Activated naive CD4-positive, alpha-beta T cell treated with anti-CD3 and anti-CD28 coated beads, Interleukin-2, amount 10 ng/mL, durations not matched to agents 7 days and 5 days (primary cell): ENCODE data around the gene CUBN.

Experiments used
- CTCF ChIA-PET: fragments of 350-600 bp; sonication (Branson Sonifier 250); formaldehyde crosslinking; loops from one replicate; lab custom pipeline; 2021; ENCODE audit warnings: antibody characterized with exemption; lab: Charles Lee
- DNase-seq: peaks from one replicate; pipeline ENCODE4 v3.0.0-alpha.2; 2020
- H3K27ac Mint-ChIP-seq: one replicate; pipeline ENCODE4 v1.8.0; 2021; ENCODE audit warnings: mild to moderate bottlenecking, moderate library complexity, mixed read lengths
- H3K27me3 Mint-ChIP-seq: one replicate; pipeline ENCODE4 v1.8.0; 2021; ENCODE audit warnings: mild to moderate bottlenecking, mixed read lengths
- H3K36me3 Mint-ChIP-seq: one replicate; pipeline ENCODE4 v1.8.0; 2021; ENCODE audit warnings: mixed read lengths
- H3K4me1 Mint-ChIP-seq: one replicate; pipeline ENCODE4 v1.8.0; 2021; ENCODE audit warnings: mixed read lengths
- H3K4me3 Mint-ChIP-seq: one replicate; pipeline ENCODE4 v1.8.0; 2021; ENCODE audit warnings: mild to moderate bottlenecking, moderate library complexity, mixed read lengths
- H3K9me3 Mint-ChIP-seq: one replicate; pipeline ENCODE4 v1.8.0; 2021; ENCODE audit warnings: mixed read lengths

The CUBN gene

GRCh38 chr10:17153321-17153720, 23.7 kb upstream of the CUBN start:
- Mint-ChIP-seq H3K4me1 (no peaks in the 10 kb centered on the region), H3K36me3 (peaks cover 4% of the 10 kb centered on the region), H3K9me3 (no peaks in the 10 kb centered on the region), H3K27me3 (no peaks in the 10 kb centered on the region), H3K4me3 (no peak overlapping the region), H3K27ac (no peak overlapping the region)
- no peak for DNase-seq
- CTCF ChIA-PET, result interaction anchor here (0.6 kb wide), 1 partner anchor 464 kb away, joined by 4 read pairs; no protein-coding TSS in a partner anchor

- H3K36me3 Mint-ChIP-seq, result peaks cover 7% of the 10 kb centered on the region
- no peak overlapping the region for H3K4me3 Mint-ChIP-seq
- no peak for DNase-seq
- H3K9me3 Mint-ChIP-seq, result no peaks in the 10 kb centered on the region
- CTCF ChIA-PET, result interaction anchor here (0.7 kb wide), 1 partner anchor 64 kb away, joined by 3 read pairs; no protein-coding TSS in a partner anchor
- no peaks in the 10 kb centered on the region for H3K4me1 Mint-ChIP-seq
- H3K27me3 Mint-ChIP-seq, result no peaks in the 10 kb centered on the region
- H3K27ac Mint-ChIP-seq, result no peak overlapping the region
Observed at GRCh38 chr10:17151716-17152115, 22.1 kb upstream of the CUBN start.

DNA sequence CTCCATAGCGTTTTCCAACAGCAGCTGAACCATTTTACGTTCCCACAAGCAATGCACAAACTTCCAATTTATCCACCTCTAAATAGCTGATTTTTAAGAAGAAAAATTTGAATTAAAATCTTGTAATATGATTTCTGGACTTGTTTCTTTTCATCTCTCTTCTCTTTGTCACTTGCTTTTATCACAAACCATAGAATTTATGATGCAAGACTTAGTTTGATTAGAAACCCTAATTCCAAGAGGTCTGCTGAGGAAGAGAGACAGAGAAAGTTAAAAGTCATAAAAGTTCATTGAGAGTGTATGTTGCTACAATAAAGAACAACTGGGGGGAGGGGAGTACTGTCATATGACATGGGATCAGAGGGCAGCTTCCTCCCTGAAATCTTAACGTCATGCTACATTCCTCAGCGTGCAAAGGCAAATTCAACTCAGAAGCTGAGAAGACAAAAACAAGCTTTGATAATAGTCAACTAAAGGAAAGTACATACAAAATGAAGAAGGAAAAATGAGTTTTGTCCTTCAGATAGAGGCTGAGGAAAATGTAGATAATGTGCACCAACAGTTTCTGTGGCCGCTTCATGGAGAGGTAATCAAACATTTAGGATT, 18.4 kb upstream of the CUBN start:
- no peaks in the 10 kb centered on the region for H3K27me3 Mint-ChIP-seq

DNA sequence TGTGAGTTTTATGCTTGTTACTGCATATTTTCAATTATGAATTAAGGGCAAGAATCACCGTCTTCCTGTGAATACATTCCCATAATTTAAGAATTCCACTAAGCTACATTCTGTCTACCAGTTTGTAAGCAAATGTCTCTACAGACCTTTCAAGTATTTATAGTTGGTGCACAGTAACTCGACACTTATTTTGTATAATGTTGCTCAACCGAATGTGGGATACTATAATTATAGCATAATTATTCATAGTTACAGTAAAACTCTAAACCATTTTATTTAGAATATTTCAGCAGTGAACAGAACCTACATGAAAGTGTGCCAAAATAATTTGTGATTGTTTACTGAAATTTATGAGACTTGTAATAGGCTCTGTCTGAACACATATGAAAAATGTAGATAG, 17.3 kb upstream of the CUBN start:
- H3K4me3 Mint-ChIP-seq, result no peak overlapping the region
- no peaks in the 10 kb centered on the region for H3K9me3 Mint-ChIP-seq
- no peak for DNase-seq
- no peaks in the 10 kb centered on the region for H3K27me3 Mint-ChIP-seq
- H3K36me3 Mint-ChIP-seq, result peaks cover 9% of the 10 kb centered on the region
- CTCF ChIA-PET, result no interaction called here
- H3K4me1 Mint-ChIP-seq, result peaks cover 19% of the 10 kb centered on the region
- H3K27ac Mint-ChIP-seq, result no peak overlapping the region

More for the DNA sequence above, 18.4 kb upstream of the CUBN start:
- CTCF ChIA-PET, result no interaction called here
- Mint-ChIP-seq H3K36me3 (peaks cover 8% of the 10 kb centered on the region), H3K4me1 (peaks cover 19% of the 10 kb centered on the region), H3K9me3 (no peaks in the 10 kb centered on the region), H3K27ac (no peak overlapping the region), H3K4me3 (no peak overlapping the region)
- no peak for DNase-seq

DNA sequence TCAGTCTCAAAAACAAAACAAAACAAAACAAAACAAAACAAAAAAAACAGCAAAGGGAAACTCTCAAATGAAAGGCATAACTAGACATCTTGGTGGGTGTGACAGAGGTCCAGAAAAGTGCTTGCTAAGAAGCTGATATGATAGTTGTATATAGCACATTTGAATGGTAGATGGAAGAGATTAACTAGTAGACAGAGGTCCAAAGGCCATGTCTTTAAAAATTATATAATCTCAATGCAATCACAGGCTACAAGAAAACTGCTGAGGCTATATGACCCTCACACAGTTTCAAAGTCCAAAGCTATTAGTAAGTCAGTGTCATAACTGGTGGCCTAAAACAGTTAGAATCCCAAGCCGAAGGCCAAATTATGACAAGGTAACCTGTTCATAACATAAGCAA, 15.6 kb upstream of the CUBN start:
- Mint-ChIP-seq H3K4me3 (no peak overlapping the region), H3K27ac (peak overlapping the region; percentile 20)
- CTCF ChIA-PET, result no interaction called here

GRCh38 chr10:17144757-17145156, 15.1 kb upstream of the CUBN start:
- CTCF ChIA-PET, result no interaction called here
- Mint-ChIP-seq H3K4me3 (no peak overlapping the region), H3K4me1 (peaks cover 24% of the 10 kb centered on the region), H3K27me3 (no peaks in the 10 kb centered on the region), H3K27ac (peak overlapping the region; percentile 20), H3K9me3 (no peaks in the 10 kb centered on the region), H3K36me3 (peaks cover 10% of the 10 kb centered on the region)
- DNase-seq, result peak; percentile 62

More for the DNA sequence above, 15.6 kb upstream of the CUBN start:
- no peak for DNase-seq
- H3K9me3 Mint-ChIP-seq, result no peaks in the 10 kb centered on the region
- H3K27me3 Mint-ChIP-seq, result no peaks in the 10 kb centered on the region
- H3K4me1 Mint-ChIP-seq, result peaks cover 24% of the 10 kb centered on the region
- peaks cover 10% of the 10 kb centered on the region for H3K36me3 Mint-ChIP-seq

- H3K9me3 Mint-ChIP-seq, result no peaks in the 10 kb centered on the region
- no peak for DNase-seq
- no peaks in the 10 kb centered on the region for H3K27me3 Mint-ChIP-seq
- H3K27ac Mint-ChIP-seq, result no peak overlapping the region
- no peak overlapping the region for H3K4me3 Mint-ChIP-seq
- CTCF ChIA-PET, result no interaction called here
- H3K36me3 Mint-ChIP-seq, result peaks cover 10% of the 10 kb centered on the region
- H3K4me1 Mint-ChIP-seq, result peaks cover 24% of the 10 kb centered on the region
Observed at GRCh38 chr10:17144032-17144431, 14.4 kb upstream of the CUBN start.

DNA sequence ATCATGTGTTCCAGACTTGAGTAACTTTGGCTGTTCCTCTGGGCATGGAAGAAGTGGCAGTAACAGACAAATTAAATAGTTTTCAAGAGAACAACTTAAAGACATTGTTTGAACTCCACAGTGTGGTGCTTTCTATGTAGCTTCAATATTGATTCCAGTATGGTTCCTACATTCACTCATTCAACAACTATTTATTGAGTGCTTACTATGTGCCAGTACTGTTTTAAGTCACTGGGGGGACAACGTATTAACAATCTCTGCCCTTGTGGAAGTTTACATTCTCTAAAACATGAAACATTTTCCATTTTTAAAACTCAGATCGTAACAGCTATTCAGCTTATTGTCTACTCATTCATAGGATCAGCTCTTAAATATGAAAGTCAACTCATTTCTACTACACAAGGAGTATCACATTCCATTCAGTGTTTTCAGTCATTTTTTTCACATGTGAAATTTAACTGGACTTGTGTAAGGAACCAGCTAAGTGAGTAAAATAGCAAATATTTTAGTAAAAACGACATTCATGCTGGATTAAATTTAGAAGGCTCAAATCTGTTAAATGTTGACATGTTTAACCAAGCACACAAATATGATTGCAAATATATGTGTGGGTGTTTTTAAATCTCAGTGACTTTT, 13.6 kb upstream of the CUBN start:
- no peaks in the 10 kb centered on the region for H3K27me3 Mint-ChIP-seq
- peaks cover 24% of the 10 kb centered on the region for H3K4me1 Mint-ChIP-seq
- H3K27ac Mint-ChIP-seq, result no peak overlapping the region
- CTCF ChIA-PET, result no interaction called here
- H3K4me3 Mint-ChIP-seq, result no peak overlapping the region
- H3K9me3 Mint-ChIP-seq, result no peaks in the 10 kb centered on the region
- DNase-seq, result no peak
- H3K36me3 Mint-ChIP-seq, result peaks cover 10% of the 10 kb centered on the region

DNA sequence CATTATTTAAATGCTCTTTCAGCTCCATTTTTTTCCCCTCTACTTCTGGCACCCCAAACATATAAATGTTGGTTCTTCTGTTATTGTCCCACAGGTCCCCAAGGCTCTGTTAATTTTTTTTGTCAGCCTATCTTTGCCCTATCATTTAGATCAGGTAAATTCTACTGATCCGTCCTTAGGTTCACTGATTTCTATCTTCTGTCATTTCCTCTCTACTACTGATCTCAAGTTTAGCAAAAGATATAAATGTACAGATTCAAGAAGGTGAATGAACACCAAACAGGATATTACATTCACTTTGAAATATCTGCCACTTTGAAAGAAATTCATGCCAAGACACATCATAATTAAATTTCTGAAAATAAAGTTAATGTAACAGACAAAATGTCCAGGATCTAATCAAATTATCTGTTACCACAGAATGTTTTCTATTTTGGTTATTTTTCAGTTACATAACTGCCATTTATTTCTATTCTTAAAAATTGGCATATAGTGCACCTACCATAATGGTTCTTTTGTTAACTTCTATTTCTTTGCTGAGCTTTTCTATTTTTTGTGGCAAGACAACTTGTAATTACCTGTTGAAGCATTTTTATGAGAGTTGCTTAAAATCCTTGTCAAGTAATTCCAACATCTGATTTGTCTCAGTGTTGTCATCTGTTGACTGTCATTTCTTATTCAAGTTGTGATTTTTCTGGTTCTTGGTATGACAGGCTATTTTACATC, 12.1 kb upstream of the CUBN start:
- Mint-ChIP-seq H3K4me3 (no peak overlapping the region), H3K27ac (no peak overlapping the region)
- CTCF ChIA-PET, result no interaction called here

GRCh38 chr10:17140386-17140761, 10.8 kb upstream of the CUBN start:
- Mint-ChIP-seq H3K4me1 (peaks cover 15% of the 10 kb centered on the region), H3K36me3 (peaks cover 5% of the 10 kb centered on the region), H3K9me3 (no peaks in the 10 kb centered on the region), H3K4me3 (no peak overlapping the region), H3K27me3 (peaks cover 8% of the 10 kb centered on the region), H3K27ac (no peak overlapping the region)
- DNase-seq, result no peak
- CTCF ChIA-PET, result no interaction called here

More for the DNA sequence above, 12.1 kb upstream of the CUBN start:
- Mint-ChIP-seq H3K9me3 (no peaks in the 10 kb centered on the region), H3K4me1 (peaks cover 24% of the 10 kb centered on the region), H3K27me3 (peaks cover 3% of the 10 kb centered on the region), H3K36me3 (peaks cover 7% of the 10 kb centered on the region)
- no peak for DNase-seq

DNA sequence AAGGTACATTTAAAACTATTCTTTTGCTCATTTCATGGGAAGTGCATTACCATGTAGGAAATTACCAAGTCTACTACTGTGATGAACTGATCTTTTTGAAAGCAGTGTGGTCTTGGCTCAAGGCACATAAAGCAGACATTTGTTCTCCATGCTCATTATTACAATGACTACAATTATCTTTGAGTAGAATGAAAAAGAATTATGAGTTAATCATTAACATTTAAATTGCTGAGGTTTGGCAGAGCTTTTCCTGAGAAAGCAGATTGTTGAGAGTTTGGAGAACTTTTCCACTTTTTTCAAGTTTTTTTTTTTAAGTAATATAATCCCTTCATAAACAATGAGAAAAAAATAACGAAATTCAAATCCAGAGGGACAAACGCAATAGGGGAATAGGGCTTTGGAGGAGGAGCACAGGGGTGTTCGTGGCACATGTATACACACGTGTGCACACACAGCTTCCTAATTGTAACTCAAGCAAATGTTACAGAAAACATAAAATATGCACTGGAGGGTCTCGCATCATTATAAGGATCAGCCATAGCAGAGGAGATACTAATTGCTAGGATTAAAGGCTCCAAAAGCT, 8.9 kb upstream of the CUBN start:
- CTCF ChIA-PET, result interaction anchor here (0.7 kb wide), 1 partner anchor 194 kb away, joined by 3 read pairs; no protein-coding TSS in a partner anchor

GRCh38 chr10:17134737-17135260, 5.2 kb upstream of the CUBN start:
- peaks cover 8% of the 10 kb centered on the region for H3K27me3 Mint-ChIP-seq
- DNase-seq, result no peak
- H3K36me3 Mint-ChIP-seq, result no peaks in the 10 kb centered on the region
- H3K27ac Mint-ChIP-seq, result no peak overlapping the region
- no peaks in the 10 kb centered on the region for H3K9me3 Mint-ChIP-seq
- no peak overlapping the region for H3K4me3 Mint-ChIP-seq
- CTCF ChIA-PET, result no interaction called here
- no peaks in the 10 kb centered on the region for H3K4me1 Mint-ChIP-seq

More for the DNA sequence above, 8.9 kb upstream of the CUBN start:
- Mint-ChIP-seq H3K36me3 (peaks cover 5% of the 10 kb centered on the region), H3K4me1 (peaks cover 5% of the 10 kb centered on the region), H3K4me3 (no peak overlapping the region), H3K27me3 (peaks cover 8% of the 10 kb centered on the region), H3K27ac (no peak overlapping the region), H3K9me3 (no peaks in the 10 kb centered on the region)
- DNase-seq, result no peak

- H3K27me3 Mint-ChIP-seq, result peaks cover 8% of the 10 kb centered on the region
- H3K4me1 Mint-ChIP-seq, result no peaks in the 10 kb centered on the region
- H3K4me3 Mint-ChIP-seq, result no peak overlapping the region
- CTCF ChIA-PET, result no interaction called here
- H3K36me3 Mint-ChIP-seq, result no peaks in the 10 kb centered on the region
- DNase-seq, result no peak
- H3K9me3 Mint-ChIP-seq, result no peaks in the 10 kb centered on the region
- H3K27ac Mint-ChIP-seq, result no peak overlapping the region
Observed at GRCh38 chr10:17134282-17134681, 4.7 kb upstream of the CUBN start.

DNA sequence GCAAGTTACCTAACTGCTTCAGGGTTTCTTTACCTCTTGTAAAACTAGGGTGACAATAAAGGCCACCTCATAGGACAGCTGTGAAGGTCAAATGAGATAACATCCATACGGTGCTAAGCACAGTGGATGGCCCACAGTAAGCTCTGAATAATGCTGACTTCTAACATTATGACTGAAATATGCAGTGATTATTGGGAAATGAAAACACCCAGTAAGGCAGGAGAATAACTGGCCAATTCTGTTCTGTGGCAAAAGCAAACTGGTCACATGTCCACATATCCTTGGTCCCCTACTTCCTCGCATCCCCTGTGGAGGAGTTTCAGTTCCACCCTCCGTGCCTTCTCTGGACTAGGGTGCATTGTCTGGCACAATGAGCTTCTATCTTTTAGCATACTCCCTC, 1.4 kb downstream of the CUBN start:
- no peaks in the 10 kb centered on the region for H3K9me3 Mint-ChIP-seq
- H3K36me3 Mint-ChIP-seq, result no peaks in the 10 kb centered on the region
- CTCF ChIA-PET, result no interaction called here
- H3K4me3 Mint-ChIP-seq, result no peak overlapping the region
- H3K27ac Mint-ChIP-seq, result no peak overlapping the region
- H3K4me1 Mint-ChIP-seq, result no peaks in the 10 kb centered on the region
- DNase-seq, result no peak
- no peaks in the 10 kb centered on the region for H3K27me3 Mint-ChIP-seq
